Kidney glomerular epithelial cell (primary cell): ENCODE results near the gene TMEM109.

ENCODE experiments used
- DNase-seq: peaks from one replicate; lab custom pipeline; 2025; lab: John Stamatoyannopoulos, UW

TMEM109 gene

GRCh38 chr11:60925868-60926267 lies 11.9 kb downstream of the TMEM109 start:
- peak; percentile 86 for DNase-seq

GRCh38 chr11:60926500-60926899 lies 12.5 kb downstream of the TMEM109 start:
- no peak for DNase-seq

- DNase-seq = no peak
Observed at GRCh38 chr11:60927061-60927592, 13.2 kb downstream of the TMEM109 start.

- no peak for DNase-seq
Observed at GRCh38 chr11:60927600-60927999, 13.6 kb downstream of the TMEM109 start.

GRCh38 chr11:60928563-60929001 lies 14.6 kb downstream of the TMEM109 start:
- DNase-seq = no peak

DNA sequence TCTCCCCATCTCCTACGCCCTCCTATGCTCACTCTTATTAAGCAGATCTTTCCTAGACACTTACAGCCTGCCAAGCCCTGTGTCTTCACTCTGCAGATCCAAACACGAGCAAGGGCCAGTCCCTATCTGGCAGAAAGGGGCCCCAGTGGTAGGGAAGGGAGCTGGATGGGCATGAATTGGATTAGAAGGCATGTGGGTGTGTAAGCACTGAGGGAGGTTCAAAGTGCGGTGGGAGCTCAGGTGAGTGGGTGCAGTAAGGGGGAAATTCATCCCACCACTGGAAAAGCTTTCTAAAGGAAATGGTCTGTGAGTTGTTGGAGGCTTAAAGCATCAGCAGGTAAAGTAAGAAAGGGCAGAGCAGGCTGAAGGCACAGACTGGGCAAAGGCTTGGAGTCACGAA lies 15.8 kb downstream of the TMEM109 start:
- no peak for DNase-seq

DNA sequence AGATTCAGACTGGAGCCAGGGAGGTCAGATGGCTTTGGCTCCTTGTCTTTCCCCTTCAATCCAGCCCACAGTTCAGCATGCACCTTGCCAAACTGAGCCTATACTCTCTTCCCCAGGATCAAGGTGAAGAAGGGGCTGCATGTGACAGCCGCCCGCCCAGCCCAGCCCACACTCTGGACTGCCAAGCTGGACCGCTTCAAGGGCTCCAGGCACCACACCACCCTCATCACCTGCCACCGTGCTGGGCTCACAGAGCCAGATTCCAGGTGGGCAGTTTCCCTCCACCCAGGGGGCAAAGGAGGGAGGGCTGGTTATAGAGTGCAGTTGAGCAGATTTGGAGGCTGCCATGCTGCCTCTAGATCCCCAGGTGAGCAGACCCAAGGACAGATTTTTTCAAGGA lies 16.4 kb downstream of the TMEM109 start:
- DNase-seq = no peak

DNA sequence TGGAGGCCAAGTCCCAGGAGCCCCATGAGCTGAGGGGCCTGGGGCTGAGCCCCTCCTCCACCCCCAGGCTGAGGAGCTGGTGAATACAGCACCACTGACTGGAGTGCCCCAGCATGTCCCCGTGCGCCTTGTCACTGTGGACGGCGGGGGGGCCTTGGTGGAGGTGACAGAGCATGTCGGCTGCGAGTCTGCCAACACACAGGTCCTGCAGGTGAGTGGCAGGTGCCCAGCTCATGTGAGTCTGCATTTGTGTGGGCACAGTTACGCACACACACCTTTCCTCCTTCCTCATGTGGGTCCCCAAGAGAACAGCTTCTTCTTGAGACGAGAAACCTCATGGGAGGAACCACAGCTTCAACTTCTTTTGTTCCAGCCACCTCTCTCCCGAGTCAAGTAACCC lies 18.0 kb downstream of the TMEM109 start:
- no peak for DNase-seq

- no peak for DNase-seq
Observed at GRCh38 chr11:60932605-60933356, 18.8 kb downstream of the TMEM109 start.

- DNase-seq = no peak
Observed at GRCh38 chr11:60933416-60934123, 19.6 kb downstream of the TMEM109 start.

- DNase-seq = no peak
Observed at GRCh38 chr11:60934124-60934789, 20.3 kb downstream of the TMEM109 start.

DNA sequence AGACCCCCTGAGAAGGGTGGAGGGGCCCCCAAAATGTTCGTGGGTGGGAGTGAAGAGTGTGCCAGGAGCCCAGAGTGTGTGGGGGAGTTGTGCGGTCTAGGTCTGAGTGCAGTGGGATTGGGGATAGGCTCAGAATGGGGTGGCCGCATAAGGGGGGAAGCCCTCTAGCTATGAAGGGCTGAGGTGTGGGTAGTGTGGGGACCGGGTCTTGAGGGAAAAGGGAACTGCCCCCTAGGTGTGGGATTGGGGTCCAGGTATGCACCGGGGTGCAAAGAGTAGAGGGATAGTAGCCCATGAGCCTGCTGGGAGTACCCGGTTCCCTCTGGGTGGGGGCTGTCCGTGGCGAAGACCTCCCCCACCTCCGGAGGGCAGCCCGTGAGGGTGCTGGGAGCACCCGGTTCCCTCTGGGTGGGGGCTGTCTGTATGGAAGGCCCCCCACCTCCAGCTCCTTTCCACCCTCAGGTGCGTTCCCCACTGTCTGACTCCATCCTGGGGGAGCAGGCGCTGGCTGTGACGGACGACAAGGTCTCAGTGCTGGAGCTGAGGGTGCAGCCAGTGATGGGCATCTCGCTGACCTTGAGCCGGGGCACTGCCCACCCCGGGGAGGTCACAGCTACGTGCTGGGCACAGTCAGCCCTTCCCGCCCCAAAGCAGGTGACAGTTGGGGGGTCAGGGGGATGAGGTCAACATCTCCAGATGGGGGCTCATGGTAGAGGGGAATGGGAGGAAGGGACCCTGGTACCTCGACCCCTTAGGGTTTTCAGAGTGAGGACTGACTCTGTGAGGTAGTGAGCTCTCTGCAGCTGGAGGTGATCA lies 21.0 kb downstream of the TMEM109 start:
- DNase-seq = no peak

DNA sequence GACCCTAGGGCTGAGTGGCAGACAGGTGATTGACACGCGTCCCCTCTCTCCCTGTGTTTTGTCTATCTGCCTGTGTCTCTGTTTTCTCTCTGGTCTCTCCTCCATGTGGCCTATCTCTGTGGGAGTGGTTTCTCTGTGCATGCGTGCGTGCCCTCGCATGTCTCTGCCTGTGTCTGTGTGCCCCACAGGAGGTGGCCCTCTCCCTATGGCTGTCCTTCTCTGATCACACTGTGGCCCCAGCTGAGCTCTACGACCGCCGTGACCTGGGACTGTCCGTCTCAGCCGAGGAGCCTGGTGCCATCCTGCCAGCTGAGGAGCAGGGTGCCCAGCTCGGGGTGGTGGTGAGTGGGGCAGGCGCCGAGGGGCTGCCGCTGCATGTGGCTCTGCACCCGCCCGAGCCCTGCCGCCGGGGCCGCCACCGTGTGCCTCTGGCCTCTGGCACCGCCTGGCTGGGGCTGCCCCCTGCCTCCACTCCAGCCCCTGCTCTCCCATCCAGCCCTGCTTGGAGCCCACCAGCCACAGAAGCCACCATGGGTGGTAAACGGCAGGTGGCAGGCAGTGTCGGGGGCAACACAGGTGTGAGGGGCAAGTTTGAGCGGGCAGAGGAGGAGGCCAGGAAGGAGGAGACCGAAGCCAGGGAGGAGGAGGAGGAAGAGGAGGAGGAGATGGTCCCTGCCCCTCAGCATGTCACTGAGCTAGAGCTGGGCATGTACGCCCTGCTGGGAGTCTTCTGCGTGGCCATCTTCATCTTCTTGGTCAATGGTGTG lies 21.9 kb downstream of the TMEM109 start:
- DNase-seq = no peak

DNA sequence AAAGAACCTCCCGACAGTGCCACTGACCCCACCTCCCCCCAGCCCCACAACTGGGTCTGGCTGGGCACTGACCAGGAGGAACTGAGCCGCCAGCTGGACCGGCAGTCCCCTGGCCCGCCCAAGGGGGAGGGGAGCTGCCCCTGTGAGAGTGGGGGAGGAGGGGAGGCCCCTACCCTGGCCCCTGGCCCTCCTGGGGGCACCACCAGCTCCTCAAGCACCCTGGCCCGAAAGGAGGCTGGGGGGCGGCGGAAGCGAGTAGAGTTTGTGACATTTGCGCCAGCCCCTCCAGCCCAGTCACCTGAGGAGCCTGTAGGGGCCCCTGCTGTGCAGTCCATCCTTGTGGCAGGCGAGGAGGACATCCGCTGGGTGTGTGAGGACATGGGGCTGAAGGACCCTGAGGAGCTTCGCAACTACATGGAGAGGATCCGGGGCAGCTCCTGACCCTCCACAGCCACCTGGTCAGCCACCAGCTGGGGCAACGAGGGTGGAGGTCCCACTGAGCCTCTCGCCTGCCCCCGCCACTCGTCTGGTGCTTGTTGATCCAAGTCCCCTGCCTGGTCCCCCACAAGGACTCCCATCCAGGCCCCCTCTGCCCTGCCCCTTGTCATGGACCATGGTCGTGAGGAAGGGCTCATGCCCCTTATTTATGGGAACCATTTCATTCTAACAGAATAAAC lies 22.6 kb downstream of the TMEM109 start:
- no peak for DNase-seq

- no peak for DNase-seq
Observed at GRCh38 chr11:60937144-60937527, 23.2 kb downstream of the TMEM109 start.

DNA sequence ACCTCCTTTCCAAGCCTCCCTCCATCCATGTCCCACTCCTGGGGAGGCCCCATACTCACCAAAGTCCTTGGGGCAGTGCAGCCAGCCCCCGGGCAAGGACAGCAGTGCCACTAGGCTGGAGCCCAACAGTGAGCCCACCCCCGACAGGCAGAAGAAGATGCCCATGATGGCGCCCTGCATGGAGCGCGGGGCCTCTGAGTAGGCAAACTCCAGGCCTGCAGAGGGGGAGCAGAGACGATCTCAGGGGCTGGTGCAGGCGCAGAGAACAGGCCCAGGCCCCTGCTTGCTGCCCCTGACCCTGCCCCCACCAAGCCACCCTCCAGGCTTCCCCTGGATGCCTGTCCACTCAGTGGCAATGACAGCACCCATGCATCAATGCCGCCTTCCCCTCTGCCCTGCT lies 23.9 kb downstream of the TMEM109 start:
- no peak for DNase-seq

DNA sequence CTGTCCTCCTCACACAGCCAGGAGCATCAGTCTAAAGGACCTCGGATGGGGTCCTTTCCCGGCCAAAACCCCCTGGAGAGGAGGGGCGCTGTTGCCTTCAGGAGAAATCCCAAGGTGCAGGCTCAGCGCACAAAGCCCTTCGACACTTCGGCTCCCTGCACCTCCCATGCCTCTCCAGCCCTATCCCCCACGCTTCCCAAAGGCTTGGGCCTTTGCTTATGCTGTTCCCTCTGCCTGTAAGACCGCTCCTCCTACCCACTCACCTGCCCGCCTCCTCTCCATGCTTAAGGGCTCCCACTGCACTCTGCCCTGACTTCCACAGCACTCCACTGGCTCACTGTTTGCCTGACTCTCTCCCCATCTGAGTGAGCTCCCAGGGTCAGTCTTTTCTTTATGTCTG lies 24.5 kb downstream of the TMEM109 start:
- no peak for DNase-seq

- DNase-seq = no peak
Observed at GRCh38 chr11:60939301-60939700, 25.3 kb downstream of the TMEM109 start.

GRCh38 chr11:60939855-60940254 lies 25.9 kb downstream of the TMEM109 start:
- DNase-seq = no peak

DNA sequence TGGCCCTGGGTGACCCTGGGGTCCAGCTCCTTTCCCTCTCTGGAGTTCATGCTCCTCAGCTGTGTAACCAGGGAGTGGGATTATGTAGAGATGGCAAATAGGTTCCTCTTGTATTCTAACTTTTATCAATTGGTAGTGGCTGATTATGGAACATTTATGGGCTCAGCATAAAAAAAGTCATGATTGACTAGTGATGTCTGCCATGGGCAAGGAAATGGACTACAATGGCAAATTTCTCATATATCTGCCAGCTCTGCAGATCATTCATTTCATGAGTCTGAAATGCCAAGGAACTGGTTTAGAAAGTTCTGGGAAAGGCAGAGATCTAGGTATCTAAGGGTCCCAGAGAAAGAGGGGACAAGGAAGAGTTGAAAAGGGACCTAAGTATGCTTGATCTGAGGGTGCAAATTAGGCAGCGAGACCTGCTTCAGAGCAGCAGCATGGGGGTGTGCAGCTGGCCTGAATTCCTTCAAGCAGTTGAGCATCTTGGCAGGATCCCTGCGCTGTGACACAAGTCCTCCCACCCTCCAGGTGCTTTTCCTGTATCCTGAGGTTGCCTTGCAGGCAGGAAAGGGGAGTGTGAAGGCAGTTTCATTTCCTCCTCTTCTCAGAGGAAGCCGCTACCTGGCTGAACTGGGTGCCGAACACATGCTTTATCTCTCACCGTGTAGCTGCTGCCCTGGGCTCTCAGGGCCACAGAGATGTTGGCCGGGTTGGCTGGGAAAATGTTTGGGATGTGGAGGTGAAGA lies 27.6 kb downstream of the TMEM109 start:
- DNase-seq = no peak
